GM21723 (cell line): Measurements from ENCODE around the gene BGLAP.

Source experiments
- ATAC-seq: cut with Tn5 transposase; IDR thresholded peaks from one replicate; pipeline ENCODE4 v1.9.1; 2021; ENCODE audit warnings: mild to moderate bottlenecking, moderate library complexity; ENCODE audit not compliant: unreplicated experiment

The BGLAP gene

DNA sequence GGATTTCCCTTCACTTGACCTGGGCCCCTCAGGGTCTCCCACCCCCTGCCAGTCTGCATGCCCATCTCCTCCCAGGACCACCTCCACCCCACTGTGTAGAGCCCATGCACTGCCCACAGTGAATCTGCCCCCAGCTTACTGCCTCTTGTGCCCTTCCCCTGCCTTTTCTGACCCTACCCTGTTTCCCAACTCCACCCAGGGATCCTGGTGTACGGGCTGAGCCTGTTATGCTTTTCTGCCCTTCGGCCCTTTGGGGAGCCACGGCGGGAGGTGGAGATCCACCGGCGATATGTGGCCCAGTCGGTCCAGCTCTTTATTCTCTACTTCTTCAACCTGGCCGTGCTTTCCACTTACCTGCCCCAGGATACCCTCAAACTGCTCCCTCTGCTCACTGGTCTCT, 44.1 kb downstream of the BGLAP start:
- ATAC-seq: no peak

- no peak for ATAC-seq
Measured at GRCh38 chr1:156289857-156290256, 47.9 kb downstream of the BGLAP start.

DNA sequence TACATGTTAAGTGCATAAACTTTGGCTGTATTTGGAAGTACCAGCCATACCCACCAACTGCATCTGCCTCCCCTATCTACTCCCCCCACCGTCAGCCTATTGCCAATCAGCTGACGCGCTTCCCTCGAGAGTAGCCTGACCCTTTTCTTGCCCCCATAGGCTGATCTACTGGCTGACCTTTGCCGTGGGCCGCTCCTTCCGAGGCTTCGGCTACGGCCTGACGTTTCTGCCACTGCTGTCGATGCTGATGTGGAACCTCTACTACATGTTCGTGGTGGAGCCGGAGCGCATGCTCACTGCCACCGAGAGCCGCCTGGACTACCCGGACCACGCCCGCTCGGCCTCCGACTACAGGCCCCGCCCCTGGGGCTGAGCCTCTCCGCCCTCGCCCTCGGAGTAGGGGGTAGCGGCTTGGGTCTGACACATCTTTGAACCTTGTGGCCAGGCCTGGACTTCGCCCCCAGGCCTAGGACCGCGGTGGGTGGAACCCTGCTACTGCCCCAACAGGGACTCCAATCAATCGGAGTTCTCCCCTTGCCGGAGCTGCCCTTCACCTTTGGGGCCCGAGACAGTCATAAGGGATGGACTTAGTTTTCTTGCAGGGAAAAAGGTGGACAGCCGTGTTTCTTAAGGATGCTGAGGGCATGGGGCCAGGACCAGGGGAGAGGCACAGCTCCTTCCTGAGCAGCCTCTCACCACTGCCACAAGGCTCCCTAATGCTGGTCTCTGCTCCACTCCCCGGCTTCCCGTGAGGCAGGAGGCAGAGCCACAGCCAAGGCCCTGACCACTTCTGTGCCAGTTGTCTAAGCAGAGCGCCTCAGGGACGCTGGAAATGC, 49.5 kb downstream of the BGLAP start:
- ATAC-seq: no peak
